GM19455 (cell line): ENCODE measurements around the gene ZG16.

Experiments used
- ATAC-seq: cut with Tn5 transposase; IDR thresholded peaks from one replicate; pipeline ENCODE4 v1.9.1; 2021; ENCODE audit not compliant: unreplicated experiment

Gene ZG16

DNA sequence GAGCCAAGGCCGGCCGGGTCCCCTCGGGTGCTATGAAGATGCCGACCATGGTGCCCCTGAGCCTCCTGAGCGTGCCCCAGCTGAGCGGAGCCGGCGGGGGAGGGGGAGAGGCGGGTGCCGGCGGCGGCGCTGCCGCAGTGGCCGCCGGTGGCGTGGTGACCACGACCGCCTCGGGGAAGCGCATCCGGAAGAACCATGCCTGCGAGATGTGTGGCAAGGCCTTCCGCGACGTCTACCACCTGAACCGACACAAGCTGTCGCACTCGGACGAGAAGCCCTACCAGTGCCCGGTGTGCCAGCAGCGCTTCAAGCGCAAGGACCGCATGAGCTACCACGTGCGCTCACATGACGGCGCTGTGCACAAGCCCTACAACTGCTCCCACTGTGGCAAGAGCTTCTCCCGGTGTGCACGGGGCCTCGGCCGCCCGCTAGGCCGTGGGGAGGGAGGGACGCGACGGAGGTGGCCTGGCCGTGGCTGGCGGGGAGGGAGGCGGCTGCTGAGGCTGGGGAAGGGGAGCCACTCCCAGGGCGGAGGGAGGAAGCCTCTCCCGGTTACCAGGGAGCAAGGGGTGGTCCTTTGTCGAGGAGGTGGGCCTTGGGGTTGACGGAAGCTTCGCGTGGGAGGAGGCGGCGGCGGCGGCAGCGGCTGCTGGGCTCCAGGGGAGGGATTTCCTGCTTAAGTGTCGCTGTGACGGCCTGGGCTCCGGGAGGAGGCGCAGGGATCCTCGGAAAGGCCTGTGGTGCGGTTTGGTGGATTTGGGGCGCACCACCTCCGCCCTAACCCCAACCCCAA is 29.6 kb downstream of the ZG16 start:
- no peak for ATAC-seq

DNA sequence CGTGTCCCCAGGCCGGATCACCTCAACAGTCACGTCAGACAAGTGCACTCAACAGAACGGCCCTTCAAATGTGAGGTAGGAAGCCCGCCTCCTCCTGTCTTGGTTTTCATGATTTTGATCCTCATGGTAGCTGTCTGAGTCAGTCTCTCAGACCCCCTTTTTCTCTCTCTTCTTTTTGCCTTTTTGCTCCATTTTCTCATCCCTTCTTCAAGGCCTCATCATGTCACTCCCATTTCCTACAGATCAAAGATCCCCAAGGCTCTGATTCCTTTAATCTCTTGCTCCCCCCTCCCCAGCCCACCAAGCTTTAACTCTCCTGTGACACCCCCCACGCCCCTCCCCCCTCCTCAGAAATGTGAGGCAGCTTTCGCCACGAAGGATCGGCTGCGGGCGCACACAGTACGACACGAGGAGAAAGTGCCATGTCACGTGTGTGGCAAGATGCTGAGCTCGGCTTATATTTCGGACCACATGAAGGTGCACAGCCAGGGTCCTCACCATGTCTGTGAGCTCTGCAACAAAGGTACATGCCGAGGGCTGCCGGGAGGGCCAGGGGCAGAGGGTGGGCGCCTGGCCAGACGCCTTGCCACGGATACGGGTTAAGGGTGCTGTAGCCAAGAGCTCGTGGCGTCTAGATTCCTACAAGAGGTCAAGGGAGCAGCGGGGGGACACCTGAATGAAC is 30.3 kb downstream of the ZG16 start:
- no peak for ATAC-seq

DNA sequence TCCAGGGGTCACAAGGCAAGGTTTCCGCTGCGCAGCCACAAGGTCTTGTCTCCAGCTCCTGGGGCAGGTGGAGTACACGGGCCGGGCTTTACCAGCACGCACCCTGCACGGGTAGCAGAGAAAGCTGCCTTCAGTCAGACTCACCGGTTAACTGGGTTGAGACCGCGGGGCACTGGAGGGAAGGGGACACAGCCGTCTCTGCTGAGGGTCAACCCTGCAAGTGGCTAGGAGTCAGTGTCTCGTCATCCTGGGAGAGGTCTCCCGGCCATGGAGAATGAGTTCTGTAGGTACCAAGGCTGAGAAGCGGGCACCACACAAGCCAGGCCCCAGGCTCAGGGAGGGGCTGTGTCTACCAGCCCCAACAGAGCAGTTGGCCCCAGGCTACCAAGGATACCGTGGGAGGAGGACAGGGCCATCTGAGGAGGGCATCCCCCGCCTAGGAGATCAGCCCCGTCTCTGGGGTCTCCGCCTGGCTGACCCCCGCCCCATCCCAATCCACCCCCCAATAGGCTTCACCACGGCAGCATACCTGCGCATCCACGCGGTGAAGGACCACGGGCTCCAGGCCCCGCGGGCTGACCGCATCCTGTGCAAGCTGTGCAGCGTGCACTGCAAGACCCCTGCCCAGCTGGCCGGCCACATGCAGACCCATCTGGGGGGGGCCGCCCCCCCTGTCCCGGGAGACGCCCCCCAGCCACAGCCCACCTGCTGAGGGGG is 31.1 kb downstream of the ZG16 start:
- ATAC-seq = no peak

DNA sequence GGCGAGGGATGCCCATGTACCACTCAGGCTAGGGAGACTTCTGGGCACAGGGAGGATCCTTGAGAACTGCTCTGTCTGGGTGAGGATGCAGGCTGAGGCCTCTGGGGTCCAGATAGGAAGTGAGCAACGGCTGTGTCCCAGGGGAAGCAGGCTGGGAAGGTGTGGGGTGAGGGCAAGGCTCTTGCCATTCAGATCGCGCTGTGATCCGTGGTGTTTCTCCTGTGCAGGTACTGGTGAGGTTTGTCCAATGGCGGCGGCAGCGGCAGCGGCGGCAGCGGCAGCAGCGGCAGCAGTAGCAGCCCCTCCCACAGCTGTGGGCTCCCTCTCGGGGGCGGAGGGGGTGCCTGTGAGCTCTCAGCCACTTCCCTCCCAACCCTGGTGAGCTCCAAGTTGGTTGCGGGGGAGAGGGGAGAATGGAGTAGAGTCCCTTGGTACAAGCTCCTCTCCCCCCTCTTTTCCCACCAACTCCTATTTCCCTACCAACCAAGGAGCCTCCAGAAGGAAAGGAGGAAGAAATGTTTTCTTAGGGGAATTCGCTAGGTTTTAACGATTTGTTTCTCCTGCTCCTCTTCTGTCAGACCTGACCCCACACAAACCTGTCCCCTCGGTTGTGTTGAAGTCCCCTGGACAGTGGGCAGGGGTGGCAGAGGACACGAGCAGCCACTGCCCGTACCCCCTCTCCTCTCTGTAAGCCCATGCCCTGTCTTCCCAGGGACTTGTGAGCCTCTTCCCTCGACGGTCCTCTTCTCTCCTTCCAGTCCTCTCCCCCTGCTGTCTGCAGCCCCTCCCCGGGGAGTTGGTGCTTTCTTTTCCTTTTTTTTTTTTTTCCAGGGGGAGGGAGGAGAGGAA is 32.0 kb downstream of the ZG16 start:
- no peak for ATAC-seq

DNA sequence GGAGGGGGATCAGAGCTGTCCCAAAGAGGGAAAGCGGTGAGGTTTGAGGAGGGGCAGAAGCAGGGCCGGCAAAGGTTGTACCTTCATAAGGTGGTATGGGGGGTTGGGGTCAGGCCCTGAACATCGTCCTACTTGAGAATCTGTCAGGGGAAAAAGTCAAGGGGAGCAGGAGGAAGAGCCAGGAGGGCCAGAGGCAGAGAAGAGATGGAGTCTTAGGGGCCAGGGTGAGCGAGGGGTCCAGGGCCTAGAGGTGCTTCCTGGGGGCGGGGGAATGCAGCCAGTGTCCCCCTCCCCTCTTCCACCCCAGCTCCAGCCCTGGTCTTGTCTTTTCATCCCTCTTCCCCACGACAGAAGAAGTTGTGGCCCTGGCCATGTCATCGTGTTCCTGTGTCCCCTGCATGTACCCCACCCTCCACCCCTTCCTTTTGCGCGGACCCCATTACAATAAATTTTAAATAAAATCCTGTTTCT is 32.7 kb downstream of the ZG16 start:
- no peak for ATAC-seq

DNA sequence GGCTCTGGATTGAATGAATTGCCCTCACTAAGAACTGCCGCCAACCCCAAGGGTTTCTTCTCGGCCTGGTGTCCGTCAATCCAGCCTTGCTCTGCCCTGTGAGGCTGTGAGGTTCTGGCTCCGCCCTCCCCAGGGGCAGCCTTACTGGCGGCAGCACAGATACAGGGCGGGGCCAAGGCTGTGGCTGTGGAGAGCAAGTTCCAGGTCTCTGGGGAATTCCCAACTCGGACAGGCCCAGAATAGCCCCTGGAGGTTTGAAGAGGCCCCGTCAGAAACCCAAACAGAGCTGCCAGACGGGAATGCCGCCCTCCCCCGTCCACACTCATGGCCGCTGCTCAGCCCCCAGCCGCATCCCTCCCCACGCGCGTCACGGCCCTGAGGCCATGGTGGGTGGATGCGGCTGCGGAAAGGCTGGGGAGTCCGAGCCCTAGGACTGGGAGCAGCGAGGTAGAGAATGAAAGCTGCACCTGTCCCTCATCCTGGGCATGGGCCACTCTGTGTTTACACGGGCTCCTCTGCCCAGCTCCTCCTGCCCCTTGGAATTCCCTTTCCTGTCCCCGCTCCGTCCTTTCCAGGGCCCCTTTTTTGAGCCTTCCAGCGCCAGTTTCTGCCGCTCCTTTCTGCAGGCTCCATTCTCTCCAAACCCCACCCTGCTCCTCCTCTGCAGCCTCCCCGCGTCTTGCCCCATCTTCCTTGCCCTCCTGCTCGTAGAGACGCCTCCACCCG is 33.3 kb downstream of the ZG16 start:
- no peak for ATAC-seq

DNA sequence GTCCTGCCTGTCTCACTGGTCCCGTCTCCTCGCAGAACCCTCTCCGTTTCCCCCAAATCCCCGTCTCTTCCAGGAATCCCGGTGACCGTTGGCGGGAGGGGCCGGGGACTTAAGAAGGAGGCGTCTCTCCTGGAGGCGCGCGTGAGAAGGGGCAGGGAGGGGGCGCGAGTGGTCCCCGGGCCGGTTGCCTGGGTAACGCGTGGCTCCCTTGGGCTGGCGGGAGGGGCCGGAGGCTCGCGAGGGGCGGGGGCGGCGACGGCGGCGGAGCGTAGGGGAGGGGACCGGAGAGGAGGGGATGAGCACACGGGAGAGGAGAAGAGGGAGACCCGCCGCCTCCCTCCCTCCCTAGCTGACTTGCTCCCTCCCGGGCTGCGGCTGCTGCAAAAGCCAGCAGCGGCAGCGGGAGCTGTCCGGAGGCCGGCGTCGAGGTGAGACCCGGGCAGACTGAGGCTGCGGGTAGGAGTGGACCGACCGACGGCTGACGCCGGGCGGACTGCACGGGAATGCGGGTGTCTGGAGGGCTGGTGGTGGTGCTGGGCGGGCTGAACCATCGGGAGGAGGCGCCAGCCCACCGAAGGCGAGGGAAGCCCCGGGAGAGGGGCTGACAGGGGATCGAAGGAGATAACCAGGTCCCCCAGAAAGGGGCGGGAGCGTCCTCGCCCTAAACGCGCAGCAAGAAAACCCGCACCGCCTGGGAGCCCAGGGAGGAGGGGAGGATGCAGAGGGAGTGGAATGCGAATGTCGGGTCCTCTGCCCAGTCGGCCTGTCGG is 34.0 kb downstream of the ZG16 start, which contains the start of gene PRRT2:
TSS of gene PRRT2 (plus strand) at position 298 of the 770 bp plus-strand sequence. CDS start 862 bp downstream, outside the sequence.
- ATAC-seq = no peak

DNA sequence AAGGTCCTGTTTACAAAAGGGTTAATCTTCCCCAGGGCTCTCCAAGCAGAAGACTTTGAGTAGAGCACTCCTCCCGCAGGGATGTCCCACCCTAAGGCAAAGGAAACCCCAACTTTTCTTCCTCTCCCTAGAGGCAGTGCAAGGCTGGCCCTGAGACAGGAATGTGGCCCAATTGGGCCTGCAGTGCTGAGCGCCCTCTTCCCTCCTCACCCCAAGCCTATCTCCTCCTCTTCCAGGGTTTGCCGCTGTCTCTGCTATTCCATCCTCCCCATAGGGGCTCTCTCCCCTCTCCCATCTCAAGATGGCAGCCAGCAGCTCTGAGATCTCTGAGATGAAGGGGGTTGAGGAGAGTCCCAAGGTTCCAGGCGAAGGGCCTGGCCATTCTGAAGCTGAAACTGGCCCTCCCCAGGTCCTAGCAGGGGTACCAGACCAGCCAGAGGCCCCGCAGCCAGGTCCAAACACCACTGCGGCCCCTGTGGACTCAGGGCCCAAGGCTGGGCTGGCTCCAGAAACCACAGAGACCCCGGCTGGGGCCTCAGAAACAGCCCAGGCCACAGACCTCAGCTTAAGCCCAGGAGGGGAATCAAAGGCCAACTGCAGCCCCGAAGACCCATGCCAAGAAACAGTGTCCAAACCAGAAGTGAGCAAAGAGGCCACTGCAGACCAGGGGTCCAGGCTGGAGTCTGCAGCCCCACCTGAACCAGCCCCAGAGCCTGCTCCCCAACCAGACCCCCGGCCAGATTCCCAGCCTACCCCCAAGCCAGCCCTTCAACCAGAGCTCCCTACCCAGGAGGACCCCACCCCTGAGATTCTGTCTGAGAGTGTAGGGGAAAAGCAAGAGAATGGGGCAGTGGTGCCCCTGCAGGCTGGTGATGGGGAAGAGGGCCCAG is 34.9 kb downstream of the ZG16 start:
- ATAC-seq = no peak

DNA sequence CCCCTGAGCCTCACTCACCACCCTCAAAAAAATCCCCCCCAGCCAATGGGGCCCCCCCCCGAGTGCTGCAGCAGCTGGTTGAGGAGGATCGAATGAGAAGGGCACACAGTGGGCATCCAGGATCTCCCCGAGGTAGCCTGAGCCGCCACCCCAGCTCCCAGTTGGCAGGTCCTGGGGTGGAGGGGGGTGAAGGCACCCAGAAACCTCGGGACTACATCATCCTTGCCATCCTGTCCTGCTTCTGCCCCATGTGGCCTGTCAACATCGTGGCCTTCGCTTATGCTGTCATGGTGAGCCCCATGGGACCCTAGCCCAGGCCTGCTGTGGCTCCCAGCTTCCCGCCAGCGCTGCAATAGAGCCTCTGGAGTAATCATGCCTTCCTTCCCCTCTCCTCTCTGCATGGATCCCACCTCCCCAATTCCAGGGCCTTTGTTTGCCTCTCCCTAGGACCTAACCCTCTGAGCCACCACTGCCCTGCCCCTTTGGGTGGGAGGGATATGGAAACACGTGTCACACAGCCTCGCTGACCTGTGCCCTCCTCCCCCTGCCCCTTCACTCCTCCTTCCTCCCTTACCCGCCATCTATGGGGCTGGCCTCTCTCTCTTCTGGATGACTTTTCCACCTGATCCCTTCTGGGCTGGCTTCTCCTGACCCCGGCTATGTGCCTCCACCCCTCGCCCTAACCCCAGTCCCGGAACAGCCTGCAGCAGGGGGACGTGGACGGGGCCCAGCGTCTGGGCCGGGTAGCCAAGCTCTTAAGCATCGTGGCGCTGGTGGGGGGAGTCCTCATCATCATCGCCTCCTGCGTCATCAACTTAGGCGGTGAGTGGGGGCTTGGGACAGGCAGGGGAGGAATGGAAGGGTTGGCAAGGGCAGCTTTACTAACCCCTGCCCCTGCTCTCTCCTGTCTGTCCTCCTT is 35.8 kb downstream of the ZG16 start:
- ATAC-seq = no peak

DNA sequence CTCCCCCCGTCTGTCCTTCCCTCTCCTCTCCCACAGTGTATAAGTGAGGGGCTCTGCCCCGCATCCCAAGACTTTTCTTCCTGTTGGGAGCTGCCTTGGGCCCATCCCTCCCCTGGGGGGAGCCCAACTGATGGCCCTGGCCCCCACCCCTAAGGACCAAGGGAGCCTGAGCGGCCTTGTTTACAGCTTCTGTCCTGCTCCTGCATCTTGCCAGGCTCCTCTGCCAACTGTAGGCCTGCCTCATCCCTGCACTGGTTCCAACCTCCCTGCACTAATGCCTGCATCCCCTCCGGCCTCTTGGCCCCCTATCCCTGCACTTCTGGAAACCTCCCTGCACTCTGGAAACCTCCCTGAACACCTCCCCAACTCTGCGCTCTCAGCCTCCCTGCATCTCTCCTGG is 36.5 kb downstream of the ZG16 start:
- ATAC-seq = no peak

DNA sequence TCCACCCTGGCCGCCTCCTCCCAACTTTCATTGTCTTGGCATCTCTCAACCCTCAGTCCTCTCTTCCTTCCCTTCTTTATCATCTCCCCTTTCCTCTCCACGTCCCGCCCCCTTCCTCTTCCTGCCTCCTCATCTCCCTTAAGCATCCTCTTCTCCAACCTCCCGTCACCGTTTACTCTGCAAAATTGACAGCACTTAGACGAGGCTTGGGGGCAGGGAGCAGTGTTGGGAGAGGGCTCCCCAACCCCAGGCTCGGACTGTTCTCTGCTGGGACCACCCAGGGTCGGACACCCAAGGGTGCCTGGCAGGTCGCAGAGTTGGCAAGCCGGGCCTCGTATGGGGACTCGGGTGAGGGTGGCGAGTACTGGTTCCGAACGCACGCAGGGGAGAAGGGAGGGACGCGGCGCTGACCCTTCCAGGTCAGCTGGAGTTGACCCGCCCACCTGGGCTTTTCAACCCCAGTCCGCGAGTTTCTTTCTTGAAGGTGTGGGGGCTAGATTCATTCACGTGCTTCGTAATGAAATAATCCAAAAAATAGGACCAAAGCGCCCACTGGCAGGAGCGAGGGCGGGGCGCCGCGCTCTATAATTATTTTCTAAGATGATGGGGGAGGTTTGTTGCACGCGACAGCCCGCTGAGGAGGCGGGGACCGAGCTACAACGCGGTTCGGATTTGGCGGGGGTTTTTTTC is 37.1 kb downstream of the ZG16 start:
- ATAC-seq = no peak

DNA sequence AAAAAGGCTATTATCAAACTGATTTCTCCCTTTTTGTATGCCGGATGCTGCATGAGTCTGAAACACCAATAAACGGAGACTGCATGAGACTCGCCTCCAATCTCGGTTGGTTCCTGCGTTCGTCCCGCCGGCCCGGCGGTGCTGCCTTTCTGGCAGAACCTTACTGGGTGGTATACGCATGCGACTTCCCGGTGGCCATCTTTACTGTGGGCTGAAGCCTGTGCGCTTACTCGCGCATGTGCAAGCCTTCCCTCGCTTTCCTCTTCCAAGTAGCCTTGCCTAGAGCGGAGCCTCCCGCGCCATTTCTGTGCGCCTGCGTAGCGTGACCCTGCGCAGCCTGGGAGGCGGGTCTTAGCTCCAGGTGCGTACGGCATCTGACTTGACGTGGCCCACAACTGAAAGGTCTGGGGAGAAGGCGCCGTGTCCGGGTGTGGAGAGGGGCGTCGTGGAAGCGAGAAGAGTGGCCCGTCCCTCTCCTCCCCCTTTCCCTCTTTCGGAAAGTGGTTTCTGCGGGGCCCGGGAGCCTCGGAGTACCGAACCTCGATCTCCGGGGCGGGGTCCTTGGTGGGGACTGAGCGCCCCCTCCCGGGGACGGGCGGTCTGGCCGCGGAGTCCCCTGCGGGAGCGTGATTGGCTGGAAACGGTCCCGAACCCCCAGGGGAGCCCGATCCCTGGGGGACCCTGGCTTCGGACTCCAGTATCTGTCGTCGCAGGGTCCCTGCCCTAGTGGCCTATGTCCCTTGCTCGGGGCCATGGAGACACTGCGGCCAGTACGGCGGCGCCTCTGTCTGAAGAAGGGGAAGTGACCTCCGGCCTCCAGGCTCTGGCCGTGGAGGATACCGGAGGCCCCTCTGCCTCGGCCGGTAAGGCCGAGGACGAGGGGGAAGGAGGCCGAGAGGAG is 38.0 kb downstream of the ZG16 start, which contains the start of gene PAGR1:
TSS of gene PAGR1 (plus strand) at position 360 of the 901 bp plus-strand sequence. CDS start at position 734, 374 bp downstream.
- ATAC-seq = peak; percentile 60

DNA sequence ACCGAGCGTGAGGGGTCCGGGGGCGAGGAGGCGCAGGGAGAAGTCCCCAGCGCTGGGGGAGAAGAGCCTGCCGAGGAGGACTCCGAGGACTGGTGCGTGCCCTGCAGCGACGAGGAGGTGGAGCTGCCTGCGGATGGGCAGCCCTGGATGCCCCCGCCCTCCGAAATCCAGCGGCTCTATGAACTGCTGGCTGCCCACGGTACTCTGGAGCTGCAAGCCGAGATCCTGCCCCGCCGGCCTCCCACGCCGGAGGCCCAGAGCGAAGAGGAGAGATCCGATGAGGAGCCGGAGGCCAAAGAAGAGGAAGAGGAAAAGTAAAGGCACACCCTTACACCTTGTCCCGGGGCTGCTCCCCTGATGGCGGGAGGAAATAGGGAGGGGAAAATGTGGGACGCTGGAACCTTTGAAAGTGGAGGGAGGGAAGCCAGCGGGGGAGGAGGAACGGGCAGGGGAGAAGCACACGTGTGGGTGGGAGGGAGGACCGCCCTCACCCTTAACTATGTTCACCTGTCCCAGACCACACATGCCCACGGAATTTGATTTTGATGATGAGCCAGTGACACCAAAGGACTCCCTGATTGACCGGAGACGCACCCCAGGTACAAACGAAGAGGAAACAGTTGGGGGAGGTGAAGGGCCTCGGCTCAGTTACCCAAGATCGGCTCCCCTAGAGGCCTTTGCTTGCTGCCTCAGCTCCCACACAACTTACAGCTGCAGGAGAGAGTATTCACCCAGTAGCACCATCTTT is 38.8 kb downstream of the ZG16 start:
- peak; percentile 26 for ATAC-seq

DNA sequence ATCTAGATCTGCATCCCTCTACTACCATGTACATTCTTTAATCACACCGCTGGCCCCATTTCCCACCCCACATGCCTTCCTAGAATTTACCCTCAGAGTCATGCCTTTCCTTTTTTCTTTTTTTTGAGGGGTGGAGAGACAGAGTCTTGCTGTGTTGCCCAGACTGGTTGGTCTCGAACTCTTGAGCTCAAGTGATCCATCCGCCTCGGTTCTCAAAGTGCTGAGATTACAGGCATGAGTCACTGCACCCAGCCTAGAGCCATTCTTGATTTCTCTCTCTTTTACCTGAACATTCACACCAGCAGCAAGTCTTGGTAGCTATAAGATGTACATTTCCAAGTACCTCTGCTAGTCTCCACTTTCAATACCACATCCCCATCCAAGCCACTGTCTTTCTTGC is 40.0 kb downstream of the ZG16 start:
- ATAC-seq = no peak

DNA sequence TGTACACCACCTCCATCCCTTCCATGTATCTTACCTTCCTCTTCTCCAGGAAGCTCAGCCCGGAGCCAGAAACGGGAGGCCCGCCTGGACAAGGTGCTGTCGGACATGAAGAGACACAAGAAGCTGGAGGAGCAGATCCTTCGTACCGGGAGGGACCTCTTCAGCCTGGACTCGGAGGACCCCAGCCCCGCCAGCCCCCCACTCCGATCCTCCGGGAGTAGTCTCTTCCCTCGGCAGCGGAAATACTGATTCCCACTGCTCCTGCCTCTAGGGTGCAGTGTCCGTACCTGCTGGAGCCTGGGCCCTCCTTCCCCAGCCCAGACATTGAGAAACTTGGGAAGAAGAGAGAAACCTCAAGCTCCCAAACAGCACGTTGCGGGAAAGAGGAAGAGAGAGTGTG is 41.5 kb downstream of the ZG16 start:
- no peak for ATAC-seq
